Measurements from ENCODE around the gene RGL2.
A peak's percentile ranks its signal among the peaks of the same experiment; 100 is the strongest.

Gene RGL2

GRCh38 chr6:33320315-33321181 is 21.8 kb upstream of the RGL2 start:
- no peak for TF ChIP-seq ZFX (IDR thresholded peaks at IDR 0.05; ENCODE audit: borderline replicate concordance)
- no peak for TF ChIP-seq CTCF (IDR thresholded peaks at IDR 0.05)
- peak overlapping the region; percentile 98 for H3K27ac ChIP-seq

- peak overlapping the region; percentile 98 for H3K27ac ChIP-seq
- no peak for TF ChIP-seq CTCF (IDR thresholded peaks at IDR 0.05)
These were observed 21.2 kb upstream of the RGL2 start for GRCh38 chr6:33319939-33320314.

DNA sequence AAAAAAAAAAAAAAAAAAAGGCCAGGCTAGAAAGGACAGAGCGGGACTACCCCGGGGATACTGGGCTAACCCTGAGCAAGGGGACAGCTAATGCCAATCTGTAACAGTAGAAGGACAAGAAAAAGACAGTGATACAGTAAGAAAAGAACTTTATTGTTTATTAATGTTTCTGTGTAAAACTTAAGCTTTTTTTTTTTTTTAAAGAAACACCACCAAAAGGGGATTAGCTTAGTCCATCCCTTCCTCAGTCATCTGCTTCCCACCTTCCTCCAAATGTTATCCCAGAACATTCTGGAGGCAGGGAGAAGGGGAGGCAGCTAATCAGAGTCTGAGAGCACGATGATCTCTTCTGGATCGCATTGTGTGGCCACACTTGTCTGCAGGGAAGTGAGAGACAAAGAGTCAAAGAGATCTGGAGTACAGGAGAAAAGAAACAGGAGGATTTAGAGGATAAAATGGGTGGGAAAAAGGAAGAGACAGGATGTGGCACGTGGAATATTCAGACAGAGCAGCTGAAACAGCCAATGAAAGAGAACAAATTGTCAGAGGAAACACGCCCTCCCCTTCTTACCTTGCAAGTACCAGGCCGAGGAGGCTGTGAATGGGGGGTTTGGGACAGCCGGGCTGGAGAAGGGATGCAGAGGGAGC is 19.8 kb upstream of the RGL2 start:
- no peak for TF ChIP-seq ZFX (IDR thresholded peaks at IDR 0.05; ENCODE audit: borderline replicate concordance)
- TF ChIP-seq CTCF (IDR thresholded peaks at IDR 0.05): no peak
- H3K27ac ChIP-seq: peak overlapping the region; percentile 98

- no peak for TF ChIP-seq CTCF (IDR thresholded peaks at IDR 0.05)
- TF ChIP-seq ZFX (IDR thresholded peaks at IDR 0.05; ENCODE audit: borderline replicate concordance): no peak
- peak within 1 kb of the TSS; percentile 98 for H3K27ac ChIP-seq
These were observed 19.1 kb upstream of the RGL2 start, which contains the start of gene ZBTB22 for GRCh38 chr6:33317669-33318425. ZBTB22 (minus strand) TSS chr6:33317744; CDS start chr6:33316916, 828 bp downstream.

- peak overlapping the region; percentile 98 for H3K27ac ChIP-seq
- TF ChIP-seq CTCF (IDR thresholded peaks at IDR 0.05) (no peak), ZFX (IDR thresholded peaks at IDR 0.05; ENCODE audit: borderline replicate concordance) (no peak)
These were observed 18.6 kb upstream of the RGL2 start for GRCh38 chr6:33317419-33317668.

GRCh38 chr6:33316603-33317418 is 18.1 kb upstream of the RGL2 start:
- no peak for TF ChIP-seq ZFX (IDR thresholded peaks at IDR 0.05; ENCODE audit: borderline replicate concordance)
- no peak for TF ChIP-seq CTCF (IDR thresholded peaks at IDR 0.05)
- peak overlapping the region; percentile 98 for H3K27ac ChIP-seq
